ENCODE results near the gene TTC21A.

The TTC21A gene

DNA sequence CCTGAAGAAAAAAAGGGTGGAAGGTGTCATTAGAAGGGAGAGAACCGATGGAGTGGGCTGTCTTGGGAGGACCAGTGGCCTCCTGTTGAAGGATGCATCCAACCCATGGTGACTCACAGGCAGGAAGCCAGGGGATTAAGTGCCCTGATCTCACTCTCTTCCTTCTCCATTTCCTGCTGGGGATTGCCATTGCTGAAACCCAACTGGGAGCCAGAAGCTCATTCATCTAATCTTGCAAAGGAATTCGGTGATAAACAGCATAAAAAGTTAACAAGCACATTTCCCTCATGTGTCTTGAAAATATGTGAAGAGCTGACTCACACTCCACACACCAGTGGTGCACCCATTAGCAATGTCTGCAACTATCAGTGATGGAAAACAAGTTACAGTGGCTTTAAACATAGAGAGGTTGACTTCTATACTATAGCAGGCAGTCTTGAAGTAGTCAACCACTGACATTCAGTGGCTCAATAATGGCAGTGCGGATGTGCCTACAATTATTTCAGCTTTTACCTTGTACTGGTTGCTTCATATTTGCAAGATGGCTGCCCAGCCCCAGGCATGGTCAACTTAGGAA lies 58.7 kb downstream of the TTC21A start:
- no peak for TF ChIP-seq ZNF8 (CRISPR knock-in tag; IDR thresholded peaks at IDR 0.05)
- TF ChIP-seq, protein P1, sequence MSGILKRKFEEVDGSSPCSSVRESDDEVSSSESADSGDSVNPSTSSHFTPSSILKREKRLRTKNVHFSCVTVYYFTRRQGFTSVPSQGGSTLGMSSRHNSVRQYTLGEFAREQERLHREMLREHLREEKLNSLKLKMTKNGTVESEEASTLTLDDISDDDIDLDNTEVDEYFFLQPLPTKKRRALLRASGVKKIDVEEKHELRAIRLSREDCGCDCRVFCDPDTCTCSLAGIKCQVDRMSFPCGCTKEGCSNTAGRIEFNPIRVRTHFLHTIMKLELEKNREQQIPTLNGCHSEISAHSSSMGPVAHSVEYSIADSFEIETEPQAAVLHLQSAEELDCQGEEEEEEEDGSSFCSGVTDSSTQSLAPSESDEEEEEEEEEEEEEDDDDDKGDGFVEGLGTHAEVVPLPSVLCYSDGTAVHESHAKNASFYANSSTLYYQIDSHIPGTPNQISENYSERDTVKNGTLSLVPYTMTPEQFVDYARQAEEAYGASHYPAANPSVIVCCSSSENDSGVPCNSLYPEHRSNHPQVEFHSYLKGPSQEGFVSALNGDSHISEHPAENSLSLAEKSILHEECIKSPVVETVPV (CRISPR knock-in tag; IDR thresholded peaks at IDR 0.05) = no peak
- no peak for TF ChIP-seq ZFP30 (CRISPR knock-in tag; IDR thresholded peaks at IDR 0.05)
- TF ChIP-seq ZFP3 (CRISPR knock-in tag; IDR thresholded peaks at IDR 0.05) = no peak
- TF ChIP-seq TCF4 (CRISPR knock-in tag; IDR thresholded peaks at IDR 0.05; ENCODE audit: borderline replicate concordance) = no peak
- peak; percentile 86 for ATAC-seq

DNA sequence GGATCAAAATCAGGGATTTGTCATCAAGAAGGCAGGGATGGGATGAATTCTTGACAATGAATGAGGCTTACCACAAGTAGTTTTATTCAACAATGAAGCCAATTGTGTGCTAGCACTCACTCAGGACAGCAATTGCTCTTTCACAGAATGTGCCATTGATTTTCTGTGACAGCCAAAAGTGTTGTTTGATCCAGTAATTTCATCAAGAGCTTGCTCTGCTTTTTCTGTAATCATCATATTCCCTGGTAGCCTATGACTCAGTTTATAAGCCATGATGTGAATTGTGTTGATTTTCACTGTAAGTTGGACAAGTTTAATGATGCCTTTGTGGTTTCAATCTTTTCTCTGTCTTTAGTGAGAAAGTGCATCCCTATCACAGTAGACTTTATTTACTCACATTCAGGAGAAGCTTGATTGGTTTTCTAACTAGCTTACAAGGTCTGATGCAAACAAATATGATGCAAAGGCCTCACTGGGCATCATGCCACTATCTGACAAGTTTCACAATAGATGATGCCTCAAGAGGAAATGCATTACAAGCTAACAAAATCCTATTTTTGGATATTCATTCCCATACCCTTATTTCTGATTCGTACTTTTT lies 59.6 kb downstream of the TTC21A start:
- TF ChIP-seq RARB (CRISPR knock-in tag; IDR thresholded peaks at IDR 0.05) = no peak
- TF ChIP-seq ZFP3 (CRISPR knock-in tag; IDR thresholded peaks at IDR 0.05) = no peak
- TF ChIP-seq, protein P1 (CRISPR knock-in tag; IDR thresholded peaks at IDR 0.05) = no peak
- TF ChIP-seq CSDC2 (CRISPR knock-in tag; IDR thresholded peaks at IDR 0.05) = no peak
- no peak for TF ChIP-seq ZC3H10 (CRISPR knock-in tag; IDR thresholded peaks at IDR 0.05)
- no peak for TF ChIP-seq GLIS3 (CRISPR knock-in tag; IDR thresholded peaks at IDR 0.05)
- no peak for TF ChIP-seq ZNF70 (CRISPR knock-in tag; IDR thresholded peaks at IDR 0.05)
- peak; percentile 59 for ATAC-seq

DNA sequence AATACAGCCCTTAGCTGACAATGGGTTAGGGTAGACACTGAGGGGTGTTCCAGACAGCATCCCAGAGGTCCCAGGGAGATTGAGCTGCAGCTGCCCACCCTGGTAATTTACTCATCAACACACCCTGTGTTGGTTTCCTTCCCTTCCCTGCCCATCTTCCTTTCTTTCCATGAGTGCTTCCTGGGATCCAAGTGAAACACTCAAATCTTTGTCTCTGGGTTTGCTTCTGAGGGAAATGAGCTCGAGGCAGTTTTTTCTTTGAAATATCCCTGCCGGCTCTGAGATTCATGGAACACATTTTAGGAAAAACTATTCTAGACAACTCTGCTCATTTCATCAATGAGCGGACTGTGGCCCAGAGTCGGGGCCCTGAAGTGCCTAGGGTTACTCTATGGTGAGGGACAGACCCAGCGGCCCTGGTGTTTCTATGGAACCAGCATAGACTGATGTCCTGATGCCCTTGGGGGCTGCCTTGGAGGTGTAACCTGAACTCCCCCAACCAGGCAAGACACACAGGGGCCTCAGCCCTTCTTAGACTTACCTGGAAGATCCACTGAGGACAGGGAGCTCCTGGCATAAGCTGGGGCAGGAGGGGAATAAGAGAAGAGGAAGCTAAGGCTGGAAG lies 60.8 kb downstream of the TTC21A start:
- no peak for ATAC-seq
- TF ChIP-seq PPARA (CRISPR knock-in tag; IDR thresholded peaks at IDR 0.05; ENCODE audit: borderline replicate concordance) (no peak), ZNF8 (CRISPR knock-in tag; IDR thresholded peaks at IDR 0.05) (no peak), BACH2 (CRISPR knock-in tag; IDR thresholded peaks at IDR 0.05; ENCODE audit: borderline replicate concordance) (no peak)
- TF ChIP-seq, protein P2, sequence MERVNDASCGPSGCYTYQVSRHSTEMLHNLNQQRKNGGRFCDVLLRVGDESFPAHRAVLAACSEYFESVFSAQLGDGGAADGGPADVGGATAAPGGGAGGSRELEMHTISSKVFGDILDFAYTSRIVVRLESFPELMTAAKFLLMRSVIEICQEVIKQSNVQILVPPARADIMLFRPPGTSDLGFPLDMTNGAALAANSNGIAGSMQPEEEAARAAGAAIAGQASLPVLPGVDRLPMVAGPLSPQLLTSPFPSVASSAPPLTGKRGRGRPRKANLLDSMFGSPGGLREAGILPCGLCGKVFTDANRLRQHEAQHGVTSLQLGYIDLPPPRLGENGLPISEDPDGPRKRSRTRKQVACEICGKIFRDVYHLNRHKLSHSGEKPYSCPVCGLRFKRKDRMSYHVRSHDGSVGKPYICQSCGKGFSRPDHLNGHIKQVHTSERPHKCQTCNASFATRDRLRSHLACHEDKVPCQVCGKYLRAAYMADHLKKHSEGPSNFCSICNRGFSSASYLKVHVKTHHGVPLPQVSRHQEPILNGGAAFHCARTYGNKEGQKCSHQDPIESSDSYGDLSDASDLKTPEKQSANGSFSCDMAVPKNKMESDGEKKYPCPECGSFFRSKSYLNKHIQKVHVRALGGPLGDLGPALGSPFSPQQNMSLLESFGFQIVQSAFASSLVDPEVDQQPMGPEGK (CRISPR knock-in tag; IDR thresholded peaks at IDR 0.05; ENCODE audit: borderline replicate concordance) = no peak
- TF ChIP-seq, protein P3, sequence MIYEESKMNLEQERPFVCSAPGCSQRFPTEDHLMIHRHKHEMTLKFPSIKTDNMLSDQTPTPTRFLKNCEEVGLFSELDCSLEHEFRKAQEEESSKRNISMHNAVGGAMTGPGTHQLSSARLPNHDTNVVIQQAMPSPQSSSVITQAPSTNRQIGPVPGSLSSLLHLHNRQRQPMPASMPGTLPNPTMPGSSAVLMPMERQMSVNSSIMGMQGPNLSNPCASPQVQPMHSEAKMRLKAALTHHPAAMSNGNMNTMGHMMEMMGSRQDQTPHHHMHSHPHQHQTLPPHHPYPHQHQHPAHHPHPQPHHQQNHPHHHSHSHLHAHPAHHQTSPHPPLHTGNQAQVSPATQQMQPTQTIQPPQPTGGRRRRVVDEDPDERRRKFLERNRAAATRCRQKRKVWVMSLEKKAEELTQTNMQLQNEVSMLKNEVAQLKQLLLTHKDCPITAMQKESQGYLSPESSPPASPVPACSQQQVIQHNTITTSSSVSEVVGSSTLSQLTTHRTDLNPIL (CRISPR knock-in tag; IDR thresholded peaks at IDR 0.05; ENCODE audit: low read depth) = no peak
- TF ChIP-seq, protein P4, sequence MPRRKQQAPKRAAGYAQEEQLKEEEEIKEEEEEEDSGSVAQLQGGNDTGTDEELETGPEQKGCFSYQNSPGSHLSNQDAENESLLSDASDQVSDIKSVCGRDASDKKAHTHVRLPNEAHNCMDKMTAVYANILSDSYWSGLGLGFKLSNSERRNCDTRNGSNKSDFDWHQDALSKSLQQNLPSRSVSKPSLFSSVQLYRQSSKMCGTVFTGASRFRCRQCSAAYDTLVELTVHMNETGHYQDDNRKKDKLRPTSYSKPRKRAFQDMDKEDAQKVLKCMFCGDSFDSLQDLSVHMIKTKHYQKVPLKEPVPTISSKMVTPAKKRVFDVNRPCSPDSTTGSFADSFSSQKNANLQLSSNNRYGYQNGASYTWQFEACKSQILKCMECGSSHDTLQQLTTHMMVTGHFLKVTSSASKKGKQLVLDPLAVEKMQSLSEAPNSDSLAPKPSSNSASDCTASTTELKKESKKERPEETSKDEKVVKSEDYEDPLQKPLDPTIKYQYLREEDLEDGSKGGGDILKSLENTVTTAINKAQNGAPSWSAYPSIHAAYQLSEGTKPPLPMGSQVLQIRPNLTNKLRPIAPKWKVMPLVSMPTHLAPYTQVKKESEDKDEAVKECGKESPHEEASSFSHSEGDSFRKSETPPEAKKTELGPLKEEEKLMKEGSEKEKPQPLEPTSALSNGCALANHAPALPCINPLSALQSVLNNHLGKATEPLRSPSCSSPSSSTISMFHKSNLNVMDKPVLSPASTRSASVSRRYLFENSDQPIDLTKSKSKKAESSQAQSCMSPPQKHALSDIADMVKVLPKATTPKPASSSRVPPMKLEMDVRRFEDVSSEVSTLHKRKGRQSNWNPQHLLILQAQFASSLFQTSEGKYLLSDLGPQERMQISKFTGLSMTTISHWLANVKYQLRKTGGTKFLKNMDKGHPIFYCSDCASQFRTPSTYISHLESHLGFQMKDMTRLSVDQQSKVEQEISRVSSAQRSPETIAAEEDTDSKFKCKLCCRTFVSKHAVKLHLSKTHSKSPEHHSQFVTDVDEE (CRISPR knock-in tag; IDR thresholded peaks at IDR 0.05) = no peak

DNA sequence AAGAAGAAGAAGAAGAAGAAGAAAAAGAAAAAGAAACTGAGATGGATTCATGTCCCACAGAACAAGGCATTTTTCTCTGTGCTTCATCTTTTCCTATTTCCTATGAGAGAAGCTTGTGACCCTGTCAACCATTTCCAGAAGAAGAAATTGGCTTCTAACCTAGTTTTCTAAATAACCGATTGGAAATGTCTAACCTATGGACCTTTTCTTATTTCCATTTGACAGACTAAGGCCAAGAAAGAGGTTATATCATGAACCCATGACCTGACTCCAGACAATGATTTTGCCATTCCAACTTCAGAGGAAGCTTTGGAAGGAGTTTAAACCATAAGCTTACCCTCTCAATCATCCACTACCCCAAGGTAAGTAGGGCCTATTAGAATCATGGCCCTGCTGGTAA lies 62.2 kb downstream of the TTC21A start:
- ATAC-seq = no peak
- TF ChIP-seq OSR1 (CRISPR knock-in tag; IDR thresholded peaks at IDR 0.05) (no peak), ESRRG (CRISPR knock-in tag; IDR thresholded peaks at IDR 0.05) (no peak), ZNF70 (CRISPR knock-in tag; IDR thresholded peaks at IDR 0.05) (no peak), ZC3H10 (CRISPR knock-in tag; IDR thresholded peaks at IDR 0.05) (no peak), ZFP30 (CRISPR knock-in tag; IDR thresholded peaks at IDR 0.05) (no peak), ISL1 (CRISPR knock-in tag; IDR thresholded peaks at IDR 0.05) (no peak), TCF4 (CRISPR knock-in tag; IDR thresholded peaks at IDR 0.05; ENCODE audit: borderline replicate concordance) (no peak), ZNF565 (CRISPR knock-in tag; conservative IDR thresholded peaks at IDR 0.05; ENCODE audit: low read depth) (no peak), BACH2 (CRISPR knock-in tag; IDR thresholded peaks at IDR 0.05; ENCODE audit: borderline replicate concordance) (no peak), ARNTL (CRISPR knock-in tag; IDR thresholded peaks at IDR 0.05; ENCODE audit: borderline replicate concordance, low read depth) (no peak), PPARA (CRISPR knock-in tag; IDR thresholded peaks at IDR 0.05; ENCODE audit: borderline replicate concordance) (no peak), SNAI2 (CRISPR knock-in tag; IDR thresholded peaks at IDR 0.05) (no peak)
- TF ChIP-seq, protein P5, sequence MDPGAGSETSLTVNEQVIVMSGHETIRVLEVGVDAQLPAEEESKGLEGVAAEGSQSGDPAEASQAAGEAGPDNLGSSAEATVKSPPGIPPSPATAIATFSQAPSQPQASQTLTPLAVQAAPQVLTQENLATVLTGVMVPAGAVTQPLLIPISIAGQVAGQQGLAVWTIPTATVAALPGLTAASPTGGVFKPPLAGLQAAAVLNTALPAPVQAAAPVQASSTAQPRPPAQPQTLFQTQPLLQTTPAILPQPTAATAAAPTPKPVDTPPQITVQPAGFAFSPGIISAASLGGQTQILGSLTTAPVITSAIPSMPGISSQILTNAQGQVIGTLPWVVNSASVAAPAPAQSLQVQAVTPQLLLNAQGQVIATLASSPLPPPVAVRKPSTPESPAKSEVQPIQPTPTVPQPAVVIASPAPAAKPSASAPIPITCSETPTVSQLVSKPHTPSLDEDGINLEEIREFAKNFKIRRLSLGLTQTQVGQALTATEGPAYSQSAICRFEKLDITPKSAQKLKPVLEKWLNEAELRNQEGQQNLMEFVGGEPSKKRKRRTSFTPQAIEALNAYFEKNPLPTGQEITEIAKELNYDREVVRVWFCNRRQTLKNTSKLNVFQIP (CRISPR knock-in tag; IDR thresholded peaks at IDR 0.05; ENCODE audit: borderline replicate concordance, low read depth) = no peak
- TF ChIP-seq, protein P2 (CRISPR knock-in tag; IDR thresholded peaks at IDR 0.05; ENCODE audit: borderline replicate concordance) = no peak

Data from SK-N-SH treated with all-trans-retinoic acid at 6 μM for 48 hours (cell line).